LNCAP (cell line): ENCODE data around the gene CCR2.

Source experiments
- TF ChIP-seq, protein P1 (sequence below): fragments of 450-650 bp; IDR thresholded peaks from 2 replicates; pipeline ENCODE4 v1.5.1; 2017; ENCODE audit warnings: mild to moderate bottlenecking

CCR2 gene

DNA sequence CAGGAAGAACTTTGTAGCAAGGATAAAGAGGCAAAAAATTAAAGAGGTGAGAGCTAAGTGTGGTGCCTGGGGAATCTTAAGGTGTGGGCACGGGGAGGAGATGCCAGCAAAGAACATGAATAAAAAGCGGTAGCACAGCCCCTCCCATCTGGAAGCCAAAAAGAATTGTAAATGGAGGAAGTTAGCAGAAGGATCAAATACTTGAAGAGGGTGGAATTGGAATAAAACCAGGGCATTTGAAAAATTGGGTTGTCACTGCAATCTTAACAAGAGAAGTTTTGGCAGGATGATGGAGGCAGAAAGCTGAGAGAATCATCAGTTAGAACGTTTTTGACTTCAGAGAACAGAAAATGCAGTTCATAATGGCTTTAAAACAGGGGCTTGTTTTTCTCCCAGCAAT, 2.4 kb downstream of the CCR2 start:
- TF ChIP-seq, protein P1, sequence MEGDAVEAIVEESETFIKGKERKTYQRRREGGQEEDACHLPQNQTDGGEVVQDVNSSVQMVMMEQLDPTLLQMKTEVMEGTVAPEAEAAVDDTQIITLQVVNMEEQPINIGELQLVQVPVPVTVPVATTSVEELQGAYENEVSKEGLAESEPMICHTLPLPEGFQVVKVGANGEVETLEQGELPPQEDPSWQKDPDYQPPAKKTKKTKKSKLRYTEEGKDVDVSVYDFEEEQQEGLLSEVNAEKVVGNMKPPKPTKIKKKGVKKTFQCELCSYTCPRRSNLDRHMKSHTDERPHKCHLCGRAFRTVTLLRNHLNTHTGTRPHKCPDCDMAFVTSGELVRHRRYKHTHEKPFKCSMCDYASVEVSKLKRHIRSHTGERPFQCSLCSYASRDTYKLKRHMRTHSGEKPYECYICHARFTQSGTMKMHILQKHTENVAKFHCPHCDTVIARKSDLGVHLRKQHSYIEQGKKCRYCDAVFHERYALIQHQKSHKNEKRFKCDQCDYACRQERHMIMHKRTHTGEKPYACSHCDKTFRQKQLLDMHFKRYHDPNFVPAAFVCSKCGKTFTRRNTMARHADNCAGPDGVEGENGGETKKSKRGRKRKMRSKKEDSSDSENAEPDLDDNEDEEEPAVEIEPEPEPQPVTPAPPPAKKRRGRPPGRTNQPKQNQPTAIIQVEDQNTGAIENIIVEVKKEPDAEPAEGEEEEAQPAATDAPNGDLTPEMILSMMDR: no peak

- TF ChIP-seq, protein P1: no peak
These were observed 3.0 kb downstream of the CCR2 start for GRCh38 chr3:46356909-46357308.

- TF ChIP-seq, protein P1: no peak
These were observed 4.6 kb downstream of the CCR2 start for GRCh38 chr3:46358466-46358865.

- TF ChIP-seq, protein P1: no peak
These were observed 6.0 kb downstream of the CCR2 start for GRCh38 chr3:46359733-46360493.

DNA sequence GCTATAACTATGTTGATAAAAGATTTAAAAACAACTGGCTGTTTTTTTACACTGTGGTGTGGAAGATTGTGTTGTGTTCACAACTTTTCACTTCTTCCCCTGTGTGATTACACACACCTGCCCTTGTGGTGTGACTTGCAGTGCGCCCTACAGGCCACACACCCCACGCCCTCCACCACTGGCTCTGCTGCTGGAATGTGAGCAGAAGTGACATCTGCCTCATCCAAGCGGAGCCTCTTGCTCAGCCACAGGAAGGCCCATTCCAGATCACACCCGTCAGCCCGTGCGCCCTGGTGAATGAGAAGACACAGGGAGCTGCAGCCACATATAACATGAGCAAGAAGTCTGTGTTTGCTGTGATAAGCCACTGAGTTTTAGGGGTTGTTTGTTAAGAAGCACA, 7.0 kb downstream of the CCR2 start:
- TF ChIP-seq, protein P1: no peak

GRCh38 chr3:46361408-46362283, 7.7 kb downstream of the CCR2 start:
- TF ChIP-seq, protein P1: no peak

DNA sequence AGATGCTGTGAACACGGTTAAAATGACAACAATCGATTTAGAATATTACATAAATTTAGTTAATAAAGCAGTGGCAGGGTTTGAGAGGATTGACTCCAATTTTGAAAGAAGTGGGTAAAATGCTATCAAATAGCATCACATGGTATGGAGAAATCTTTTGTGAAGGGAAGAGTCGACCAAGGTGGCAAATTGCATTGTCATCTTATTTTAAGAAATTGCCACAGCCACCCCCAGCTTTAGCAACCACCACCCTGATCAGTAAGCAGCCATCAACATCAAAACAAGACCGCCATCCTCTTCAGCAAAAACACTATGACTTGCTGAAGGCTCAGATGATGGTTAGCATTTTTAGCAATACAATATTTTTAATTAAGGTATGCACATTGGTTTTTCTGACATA, 11.1 kb downstream of the CCR2 start:
- TF ChIP-seq, protein P1: no peak
